ENCODE results near the gene PTK7. TPM values are rescaled to one million over a fixed set of nuclear protein-coding genes. Genes with fewer than 3 reads are reported as not detected.
A peak's percentile ranks its signal among the peaks of the same experiment; 100 is the strongest.

The PTK7 gene
- total RNA-seq, 1 experiment from 2014 or later, result 165 TPM

DNA sequence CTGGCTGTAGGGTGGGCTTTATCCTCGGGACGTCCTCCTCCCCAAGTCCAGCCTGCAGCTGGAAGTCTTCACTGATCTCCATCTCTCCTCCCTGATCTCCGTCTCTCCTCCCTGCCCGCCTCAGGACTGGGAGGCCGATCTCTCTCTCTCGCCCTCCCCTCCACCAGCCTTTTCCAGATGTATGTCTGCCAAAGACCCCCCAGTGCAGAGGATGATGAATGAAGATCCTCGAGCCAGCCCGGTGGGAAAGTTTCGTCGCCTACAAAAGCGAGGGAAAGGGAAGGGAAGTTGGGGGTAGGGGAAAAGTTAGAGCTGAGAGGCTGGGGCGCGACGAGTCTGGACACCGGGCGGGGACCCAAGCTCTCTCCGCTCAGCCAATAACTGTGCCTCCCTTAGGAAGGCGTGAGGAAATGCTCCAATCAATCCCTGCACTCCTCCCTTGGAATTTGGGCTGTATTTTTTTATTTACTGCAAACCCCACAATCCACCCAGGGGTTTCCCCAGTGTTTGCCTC lies 94.4 kb downstream of the PTK7 start (continued):
- TF ChIP-seq, protein P1, sequence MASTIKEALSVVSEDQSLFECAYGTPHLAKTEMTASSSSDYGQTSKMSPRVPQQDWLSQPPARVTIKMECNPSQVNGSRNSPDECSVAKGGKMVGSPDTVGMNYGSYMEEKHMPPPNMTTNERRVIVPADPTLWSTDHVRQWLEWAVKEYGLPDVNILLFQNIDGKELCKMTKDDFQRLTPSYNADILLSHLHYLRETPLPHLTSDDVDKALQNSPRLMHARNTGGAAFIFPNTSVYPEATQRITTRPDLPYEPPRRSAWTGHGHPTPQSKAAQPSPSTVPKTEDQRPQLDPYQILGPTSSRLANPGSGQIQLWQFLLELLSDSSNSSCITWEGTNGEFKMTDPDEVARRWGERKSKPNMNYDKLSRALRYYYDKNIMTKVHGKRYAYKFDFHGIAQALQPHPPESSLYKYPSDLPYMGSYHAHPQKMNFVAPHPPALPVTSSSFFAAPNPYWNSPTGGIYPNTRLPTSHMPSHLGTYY (CRISPR knock-in tag; IDR thresholded peaks at IDR 0.05), result 0 out of 2 replicates have a peak, but pooled peaks have one; percentile 7
- TF ChIP-seq, protein P2, sequence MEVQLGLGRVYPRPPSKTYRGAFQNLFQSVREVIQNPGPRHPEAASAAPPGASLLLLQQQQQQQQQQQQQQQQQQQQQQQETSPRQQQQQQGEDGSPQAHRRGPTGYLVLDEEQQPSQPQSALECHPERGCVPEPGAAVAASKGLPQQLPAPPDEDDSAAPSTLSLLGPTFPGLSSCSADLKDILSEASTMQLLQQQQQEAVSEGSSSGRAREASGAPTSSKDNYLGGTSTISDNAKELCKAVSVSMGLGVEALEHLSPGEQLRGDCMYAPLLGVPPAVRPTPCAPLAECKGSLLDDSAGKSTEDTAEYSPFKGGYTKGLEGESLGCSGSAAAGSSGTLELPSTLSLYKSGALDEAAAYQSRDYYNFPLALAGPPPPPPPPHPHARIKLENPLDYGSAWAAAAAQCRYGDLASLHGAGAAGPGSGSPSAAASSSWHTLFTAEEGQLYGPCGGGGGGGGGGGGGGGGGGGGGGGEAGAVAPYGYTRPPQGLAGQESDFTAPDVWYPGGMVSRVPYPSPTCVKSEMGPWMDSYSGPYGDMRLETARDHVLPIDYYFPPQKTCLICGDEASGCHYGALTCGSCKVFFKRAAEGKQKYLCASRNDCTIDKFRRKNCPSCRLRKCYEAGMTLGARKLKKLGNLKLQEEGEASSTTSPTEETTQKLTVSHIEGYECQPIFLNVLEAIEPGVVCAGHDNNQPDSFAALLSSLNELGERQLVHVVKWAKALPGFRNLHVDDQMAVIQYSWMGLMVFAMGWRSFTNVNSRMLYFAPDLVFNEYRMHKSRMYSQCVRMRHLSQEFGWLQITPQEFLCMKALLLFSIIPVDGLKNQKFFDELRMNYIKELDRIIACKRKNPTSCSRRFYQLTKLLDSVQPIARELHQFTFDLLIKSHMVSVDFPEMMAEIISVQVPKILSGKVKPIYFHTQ (CRISPR knock-in tag; IDR thresholded peaks at IDR 0.05), result 0 out of 2 replicates have a peak, but pooled peaks have one; percentile 50

GRCh38 chr6:43170931-43171706 lies 95.0 kb downstream of the PTK7 start, which contains the start of gene SRF:
TSS of gene SRF (plus strand) at chr6:43171269. CDS start at chr6:43171657, 388 bp downstream.
- H3K4me1 Mint-ChIP-seq, result peaks cover 33% of the 10 kb centered on the region
- CTCF ChIA-PET, result interaction anchor here (0.8 to 2.0 kb wide), 10 partner anchors 9 to 242 kb away, joined by 3 to 11 read pairs (median 4); partner anchors contain the start of genes CNPY3, CUL9, DNPH1 and KLC4
- peak; percentile 100 for DNase-seq (ENCODE audit: low spot score)
- H3K27ac Mint-ChIP-seq, result peak within 1 kb of the TSS; percentile 99
- peaks cover 13% of the 10 kb centered on the region for H3K36me3 Mint-ChIP-seq
- H3K27me3 Mint-ChIP-seq (ENCODE audit: low read depth), result peaks cover 12% of the 10 kb centered on the region
- H3K4me3 Mint-ChIP-seq, result peak within 1 kb of the TSS; percentile 94
- no peaks in the 10 kb centered on the region for H3K9me3 Mint-ChIP-seq
- peak; percentile 75 for ATAC-seq
- POLR2A ChIA-PET, result interaction anchor here (0.6 to 4.1 kb wide), 14 partner anchors 10 to 242 kb away, joined by 3 to 29 read pairs (median 4); partner anchors contain the start of genes CNPY3, CUL7, CUL9 and KLC4
- TF ChIP-seq NFE2L1 (CRISPR knock-in tag; IDR thresholded peaks at IDR 0.05), result no peak
- no peak for TF ChIP-seq TCF7 (CRISPR knock-in tag; IDR thresholded peaks at IDR 0.05; ENCODE audit: low read depth)
- TF ChIP-seq, protein P3, sequence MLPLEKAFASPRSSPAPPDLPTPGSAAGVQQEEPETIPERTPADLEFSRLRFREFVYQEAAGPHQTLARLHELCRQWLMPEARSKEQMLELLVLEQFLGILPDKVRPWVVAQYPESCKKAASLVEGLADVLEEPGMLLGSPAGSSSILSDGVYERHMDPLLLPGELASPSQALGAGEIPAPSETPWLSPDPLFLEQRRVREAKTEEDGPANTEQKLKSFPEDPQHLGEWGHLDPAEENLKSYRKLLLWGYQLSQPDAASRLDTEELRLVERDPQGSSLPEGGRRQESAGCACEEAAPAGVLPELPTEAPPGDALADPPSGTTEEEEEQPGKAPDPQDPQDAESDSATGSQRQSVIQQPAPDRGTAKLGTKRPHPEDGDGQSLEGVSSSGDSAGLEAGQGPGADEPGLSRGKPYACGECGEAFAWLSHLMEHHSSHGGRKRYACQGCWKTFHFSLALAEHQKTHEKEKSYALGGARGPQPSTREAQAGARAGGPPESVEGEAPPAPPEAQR (CRISPR knock-in tag; IDR thresholded peaks at IDR 0.05), result peak; percentile 89; the same call in 1 of the 2 replicates
- TF ChIP-seq, protein P4, sequence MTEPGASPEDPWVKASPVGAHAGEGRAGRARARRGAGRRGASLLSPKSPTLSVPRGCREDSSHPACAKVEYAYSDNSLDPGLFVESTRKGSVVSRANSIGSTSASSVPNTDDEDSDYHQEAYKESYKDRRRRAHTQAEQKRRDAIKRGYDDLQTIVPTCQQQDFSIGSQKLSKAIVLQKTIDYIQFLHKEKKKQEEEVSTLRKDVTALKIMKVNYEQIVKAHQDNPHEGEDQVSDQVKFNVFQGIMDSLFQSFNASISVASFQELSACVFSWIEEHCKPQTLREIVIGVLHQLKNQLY (CRISPR knock-in tag; IDR thresholded peaks at IDR 0.05), result no peak
- TF ChIP-seq, protein P5, sequence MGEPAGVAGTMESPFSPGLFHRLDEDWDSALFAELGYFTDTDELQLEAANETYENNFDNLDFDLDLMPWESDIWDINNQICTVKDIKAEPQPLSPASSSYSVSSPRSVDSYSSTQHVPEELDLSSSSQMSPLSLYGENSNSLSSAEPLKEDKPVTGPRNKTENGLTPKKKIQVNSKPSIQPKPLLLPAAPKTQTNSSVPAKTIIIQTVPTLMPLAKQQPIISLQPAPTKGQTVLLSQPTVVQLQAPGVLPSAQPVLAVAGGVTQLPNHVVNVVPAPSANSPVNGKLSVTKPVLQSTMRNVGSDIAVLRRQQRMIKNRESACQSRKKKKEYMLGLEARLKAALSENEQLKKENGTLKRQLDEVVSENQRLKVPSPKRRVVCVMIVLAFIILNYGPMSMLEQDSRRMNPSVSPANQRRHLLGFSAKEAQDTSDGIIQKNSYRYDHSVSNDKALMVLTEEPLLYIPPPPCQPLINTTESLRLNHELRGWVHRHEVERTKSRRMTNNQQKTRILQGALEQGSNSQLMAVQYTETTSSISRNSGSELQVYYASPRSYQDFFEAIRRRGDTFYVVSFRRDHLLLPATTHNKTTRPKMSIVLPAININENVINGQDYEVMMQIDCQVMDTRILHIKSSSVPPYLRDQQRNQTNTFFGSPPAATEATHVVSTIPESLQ (CRISPR knock-in tag; IDR thresholded peaks at IDR 0.05), result no peak
- no peak for TF ChIP-seq ZNF219 (CRISPR knock-in tag; IDR thresholded peaks at IDR 0.05; ENCODE audit: borderline replicate concordance)
- 0 out of 2 replicates have a peak, but pooled peaks have one; percentile 18 for TF ChIP-seq ZNF232 (CRISPR knock-in tag; IDR thresholded peaks at IDR 0.05)
- TF ChIP-seq GABPB1 (CRISPR knock-in tag; IDR thresholded peaks at IDR 0.05), result peak; percentile 60; the same call in 1 of the 2 replicates
- TF ChIP-seq, protein P1 (CRISPR knock-in tag; IDR thresholded peaks at IDR 0.05), result no peak; the same call in none of the 2 replicates
- TF ChIP-seq CREM (CRISPR knock-in tag; IDR thresholded peaks at IDR 0.05), result no peak
- no peak for TF ChIP-seq CDX4 (CRISPR knock-in tag; IDR thresholded peaks at IDR 0.05; ENCODE audit: borderline replicate concordance)
- TF ChIP-seq FOXK1 (CRISPR knock-in tag; IDR thresholded peaks at IDR 0.05), result peak; percentile 48; the same call in 1 of the 2 replicates
- TF ChIP-seq ETV6 (CRISPR knock-in tag; IDR thresholded peaks at IDR 0.05), result peak; percentile 60; the same call in 1 of the 2 replicates
- TF ChIP-seq, protein P6, sequence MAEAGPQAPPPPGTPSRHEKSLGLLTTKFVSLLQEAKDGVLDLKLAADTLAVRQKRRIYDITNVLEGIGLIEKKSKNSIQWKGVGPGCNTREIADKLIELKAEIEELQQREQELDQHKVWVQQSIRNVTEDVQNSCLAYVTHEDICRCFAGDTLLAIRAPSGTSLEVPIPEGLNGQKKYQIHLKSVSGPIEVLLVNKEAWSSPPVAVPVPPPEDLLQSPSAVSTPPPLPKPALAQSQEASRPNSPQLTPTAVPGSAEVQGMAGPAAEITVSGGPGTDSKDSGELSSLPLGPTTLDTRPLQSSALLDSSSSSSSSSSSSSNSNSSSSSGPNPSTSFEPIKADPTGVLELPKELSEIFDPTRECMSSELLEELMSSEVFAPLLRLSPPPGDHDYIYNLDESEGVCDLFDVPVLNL (CRISPR knock-in tag; IDR thresholded peaks at IDR 0.05; ENCODE audit: borderline replicate concordance, low read depth), result no peak
- 0 out of 2 replicates have a peak, but pooled peaks have one; percentile 77 for TF ChIP-seq ZNF671 (CRISPR knock-in tag; IDR thresholded peaks at IDR 0.05)
- TF ChIP-seq, protein P7, sequence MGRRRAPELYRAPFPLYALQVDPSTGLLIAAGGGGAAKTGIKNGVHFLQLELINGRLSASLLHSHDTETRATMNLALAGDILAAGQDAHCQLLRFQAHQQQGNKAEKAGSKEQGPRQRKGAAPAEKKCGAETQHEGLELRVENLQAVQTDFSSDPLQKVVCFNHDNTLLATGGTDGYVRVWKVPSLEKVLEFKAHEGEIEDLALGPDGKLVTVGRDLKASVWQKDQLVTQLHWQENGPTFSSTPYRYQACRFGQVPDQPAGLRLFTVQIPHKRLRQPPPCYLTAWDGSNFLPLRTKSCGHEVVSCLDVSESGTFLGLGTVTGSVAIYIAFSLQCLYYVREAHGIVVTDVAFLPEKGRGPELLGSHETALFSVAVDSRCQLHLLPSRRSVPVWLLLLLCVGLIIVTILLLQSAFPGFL (CRISPR knock-in tag; IDR thresholded peaks at IDR 0.05; ENCODE audit: borderline replicate concordance), result peak; percentile 48; the same call in 1 of the 2 replicates
- no peak for TF ChIP-seq TP53 (CRISPR knock-in tag; IDR thresholded peaks at IDR 0.05)

All from WTC11 (cell line).